GM23248 (cell line): Measurements from ENCODE around the gene NSD1. TPM values are rescaled to one million over a fixed set of nuclear protein-coding genes. Genes with fewer than 3 reads are reported as not detected.
A peak's percentile ranks its signal among the peaks of the same experiment; 100 is the strongest.

Experiments
- DNase-seq: peaks from one replicate; pipeline ENCODE4 v3.0.0-alpha.2; 2015
- H2AFZ ChIP-seq: fragments of 200-600 bp; sonication (generic); 2 replicates; pipeline ENCODE4 v1.6.1; 2016; ENCODE audit warnings: antibody characterized with exemption
- H3F3A ChIP-seq: fragments of 200-600 bp; sonication (generic); 2 replicates; pipeline ENCODE4 v1.6.1; 2016; ENCODE audit warnings: mild to moderate bottlenecking, antibody characterized with exemption, mixed run types; ENCODE audit not compliant: insufficient read depth
- H3K27ac ChIP-seq: fragments of 200-600 bp; sonication (generic); 2 replicates; pipeline ENCODE4 v1.5.1; 2016; ENCODE audit warnings: mild to moderate bottlenecking
- H3K27me3 ChIP-seq: fragments of 200-600 bp; sonication (generic); replicated peaks from 2 replicates; pipeline ENCODE4 v1.6.1; 2016; ENCODE audit warnings: mild to moderate bottlenecking; ENCODE audit not compliant: insufficient read depth
- H3K36me3 ChIP-seq: fragments of 200-600 bp; sonication (generic); 2 replicates; pipeline ENCODE4 v1.6.1; 2016; ENCODE audit warnings: low read depth, mild to moderate bottlenecking
- H3K4me1 ChIP-seq: fragments of 200-600 bp; sonication (generic); 2 replicates; pipeline ENCODE4 v1.6.1; 2016; ENCODE audit warnings: mild to moderate bottlenecking; ENCODE audit not compliant: insufficient read depth
- H3K4me2 ChIP-seq: fragments of 200-600 bp; sonication (generic); one replicate; pipeline ENCODE4 v1.6.1; 2016; ENCODE audit warnings: mild to moderate bottlenecking; ENCODE audit not compliant: unreplicated experiment
- H3K4me3 ChIP-seq: fragments of 200-600 bp; sonication (generic); 2 replicates; pipeline ENCODE4 v1.5.1; 2016; ENCODE audit warnings: mild to moderate bottlenecking
- H3K79me2 ChIP-seq: fragments of 200-600 bp; sonication (generic); 2 replicates; pipeline ENCODE4 v1.6.1; 2016; ENCODE audit warnings: mild to moderate bottlenecking; ENCODE audit not compliant: insufficient read depth
- H3K9ac ChIP-seq: fragments of 200-600 bp; sonication (generic); 2 replicates; pipeline ENCODE4 v1.6.1; 2016; ENCODE audit warnings: mild to moderate bottlenecking
- H3K9me2 ChIP-seq: fragments of 200-600 bp; sonication (generic); 2 replicates; pipeline ENCODE4 v1.6.1; 2016; ENCODE audit warnings: mixed run types, mild to moderate bottlenecking, moderate library complexity; ENCODE audit not compliant: insufficient read depth
- H3K9me3 ChIP-seq: fragments of 200-600 bp; sonication (generic); one replicate; pipeline ENCODE4 v1.6.1; 2017; ENCODE audit warnings: low read depth
- H4K20me1 ChIP-seq: fragments of 200-600 bp; sonication (generic); 2 replicates; pipeline ENCODE4 v1.6.0; 2016; ENCODE audit not compliant: insufficient read depth
- EZH2 ChIP-seq: fragments of 200-600 bp; sonication (generic); IDR thresholded peaks from 2 replicates; pipeline ENCODE4 v1.6.1; 2018; ENCODE audit warnings: antibody characterized with exemption, mild to moderate bottlenecking; ENCODE audit not compliant: insufficient read depth, poor library complexity, severe bottlenecking
- EZH2phosphoT487 ChIP-seq: fragments of 200-600 bp; sonication (generic); IDR thresholded peaks from 2 replicates; pipeline ENCODE4 v1.6.1; 2018; ENCODE audit warnings: antibody characterized with exemption, moderate library complexity, mild to moderate bottlenecking, low read depth; ENCODE audit not compliant: insufficient read depth
- WGBS, 2 experiments: methylation state at CpG; one replicate each; pipeline ENCODE4 v1.1.6; 2015 to 2017; ENCODE audit warnings: low lambda C conversion rate in 2 of 2, low coverage in 1 of 2; ENCODE audit errors: missing lambda C conversion rate in 2 of 2; 5-methylcytosine and 5-hydroxymethylcytosine counted together
- in situ Hi-C: fragments of 300-500 bp; cut with MboI; formaldehyde crosslinking; loops from 2 replicates; pipeline ENCODE4 v1.15.0; 2020
- polyA plus RNA-seq: library from polyadenylated mRNA; unstranded; fragments of >200 nt; fragmentation: Nextera tagmentation; extraction: Ambion mirVana; gene quantifications from 2 replicates; pipeline ENCODE4 v1.2.1, GENCODE V29; 2016
- total RNA-seq: library from RNA; depleted of rRNA; stranded (reverse); fragments of >200 nt; shearing (Covaris generic); gene quantifications from 2 replicates; pipeline ENCODE4 v1.2.3, GENCODE V29; 2014

NSD1 gene
- total and polyA plus RNA-seq, 2 experiments from 2014 or later: 25.9 to 31.9 TPM

GRCh38 chr5:177228751-177229150 is 95.2 kb downstream of the NSD1 start:
- Histone ChIP-seq H3K9me2 (no peaks in the 10 kb centered on the region), H3K27me3 (no peaks in the 10 kb centered on the region), H3K27ac (no peak overlapping the region), H3K79me2 (peaks cover 90% of the 10 kb centered on the region), H4K20me1 (no peaks in the 10 kb centered on the region; the same call in 1 of the 2 replicates), H3K4me3 (no peak overlapping the region), H3K9me3 (no peaks in the 10 kb centered on the region), H3K9ac (no peak overlapping the region), H2AFZ (no peak overlapping the region), H3K4me1 (peaks cover 19% of the 10 kb centered on the region), H3K4me2 (no peak overlapping the region), H3K36me3 (peaks cover 4% of the 10 kb centered on the region), H3F3A (peaks cover 18% of the 10 kb centered on the region)
- TF ChIP-seq EZH2 (no peak), EZH2phosphoT487 (no peak)
- WGBS, 2 experiments: 98 to 100% methylated on average over 3 of the region's 3 CpGs
- in situ Hi-C loops: no loop called here
- DNase-seq: no peak

GRCh38 chr5:177230660-177231059 is 97.1 kb downstream of the NSD1 start:
- H3K27me3 ChIP-seq: no peaks in the 10 kb centered on the region
- H3K4me2 ChIP-seq: no peak overlapping the region
- H4K20me1 ChIP-seq: no peaks in the 10 kb centered on the region; the same call in 1 of the 2 replicates
- H3K36me3 ChIP-seq: peaks cover 5% of the 10 kb centered on the region
- TF ChIP-seq EZH2phosphoT487: no peak
- peaks cover 37% of the 10 kb centered on the region for H3K4me1 ChIP-seq
- H3K9me2 ChIP-seq: no peaks in the 10 kb centered on the region
- in situ Hi-C loops: no loop called here
- WGBS, 2 experiments: 96 to 98% methylated on average over 6 of the region's 6 CpGs
- H3K9me3 ChIP-seq: no peaks in the 10 kb centered on the region
- no peak for DNase-seq
- H3K27ac ChIP-seq: no peak overlapping the region
- peaks cover 90% of the 10 kb centered on the region for H3K79me2 ChIP-seq
- no peak overlapping the region for H3K9ac ChIP-seq
- H2AFZ ChIP-seq: no peak overlapping the region
- peaks cover 29% of the 10 kb centered on the region for H3F3A ChIP-seq
- H3K4me3 ChIP-seq: no peak overlapping the region

- H3K79me2 ChIP-seq: peaks cover 85% of the 10 kb centered on the region
Measured at GRCh38 chr5:177231479-177232250, 98.1 kb downstream of the NSD1 start.

DNA sequence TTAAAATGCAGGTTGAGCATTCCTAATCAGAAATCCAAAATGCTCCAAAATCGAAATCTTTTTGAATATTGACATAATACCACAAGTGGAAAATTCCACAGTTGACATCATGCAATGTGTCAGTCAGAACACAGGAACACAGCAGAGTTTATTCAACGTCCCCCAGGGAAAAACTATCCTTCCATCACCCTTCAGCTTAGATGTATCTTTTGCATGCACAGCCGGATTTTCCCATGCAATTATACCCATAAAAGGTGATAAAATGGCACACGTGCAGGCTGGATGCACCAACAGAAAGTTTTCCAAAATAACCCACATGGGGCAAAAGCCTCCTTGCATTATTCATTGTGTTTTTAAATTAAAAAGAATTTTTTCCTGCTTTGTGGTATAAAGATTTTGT is 98.8 kb downstream of the NSD1 start:
- H3K9me3 ChIP-seq: no peaks in the 10 kb centered on the region
- H3K4me3 ChIP-seq: 0 out of 2 replicates have a peak overlapping the region, but pooled peaks have one; percentile 2
- WGBS, 2 experiments: 65 to 66% methylated on average over 4 of the region's 4 CpGs
- no peaks in the 10 kb centered on the region; the same call in 1 of the 2 replicates for H4K20me1 ChIP-seq
- H3F3A ChIP-seq: peaks cover 30% of the 10 kb centered on the region
- no peak overlapping the region for H3K9ac ChIP-seq
- H3K79me2 ChIP-seq: peaks cover 78% of the 10 kb centered on the region
- DNase-seq: no peak
- peaks cover 37% of the 10 kb centered on the region for H3K4me1 ChIP-seq
- H3K27me3 ChIP-seq: no peaks in the 10 kb centered on the region
- peaks cover 20% of the 10 kb centered on the region for H3K36me3 ChIP-seq
- H2AFZ ChIP-seq: no peak overlapping the region
- H3K4me2 ChIP-seq: peak overlapping the region; percentile 45
- TF ChIP-seq EZH2 (no peak), EZH2phosphoT487 (no peak)
- no peaks in the 10 kb centered on the region for H3K9me2 ChIP-seq
- H3K27ac ChIP-seq: peak overlapping the region; percentile 89
- in situ Hi-C loops: no loop called here

More at GRCh38 chr5:177231479-177232250, 98.1 kb downstream of the NSD1 start:
- Histone ChIP-seq H3K9me2 (no peaks in the 10 kb centered on the region), H2AFZ (no peak overlapping the region), H3K9ac (no peak overlapping the region), H3K4me3 (no peak overlapping the region), H3K4me2 (no peak overlapping the region), H3K9me3 (no peaks in the 10 kb centered on the region), H3F3A (peaks cover 30% of the 10 kb centered on the region), H3K27ac (no peak overlapping the region), H3K4me1 (peaks cover 37% of the 10 kb centered on the region), H3K27me3 (no peaks in the 10 kb centered on the region), H4K20me1 (no peaks in the 10 kb centered on the region; the same call in 1 of the 2 replicates), H3K36me3 (peaks cover 15% of the 10 kb centered on the region)
- in situ Hi-C loops: no loop called here
- TF ChIP-seq EZH2 (no peak), EZH2phosphoT487 (no peak)
- 97 to 98% methylated on average over 11 of the region's 11 CpGs for WGBS, 2 experiments
- DNase-seq: no peak
